Hepatocyte (in vitro differentiated cells): Measurements from ENCODE around the gene SNX12. TPM values are rescaled to one million over a fixed set of nuclear protein-coding genes. Genes with fewer than 3 reads are reported as not detected.

Source experiments
- DNase-seq: peaks from one replicate; pipeline ENCODE4 v3.0.0-alpha.2; 2016; ENCODE audit warnings: low spot score
- H2AFZ ChIP-seq: fragments of 200-600 bp; sonication (generic); 2 replicates; pipeline ENCODE4 v1.6.0; 2016; ENCODE audit warnings: antibody characterized with exemption, mild to moderate bottlenecking
- H3K27ac ChIP-seq: fragments of 200-600 bp; sonication (generic); 2 replicates; pipeline ENCODE4 v1.5.1; 2016; ENCODE audit warnings: mild to moderate bottlenecking
- H3K27me3 ChIP-seq: fragments of 200-600 bp; sonication (generic); 2 replicates; pipeline ENCODE4 v1.6.1; 2016
- H3K36me3 ChIP-seq: fragments of 200-600 bp; sonication (generic); replicated peaks from 2 replicates; pipeline ENCODE4 v1.5.1; 2016; ENCODE audit warnings: low read depth; ENCODE audit not compliant: insufficient read depth
- H3K4me1 ChIP-seq: fragments of 200-600 bp; sonication (generic); 2 replicates; pipeline ENCODE4 v1.5.1; 2016; ENCODE audit warnings: mild to moderate bottlenecking, moderate library complexity; ENCODE audit not compliant: insufficient read depth
- H3K4me2 ChIP-seq: fragments of 200-600 bp; sonication (generic); 2 replicates; pipeline ENCODE4 v1.6.0; 2016
- H3K4me3 ChIP-seq: fragments of 200-600 bp; sonication (generic); 2 replicates; pipeline ENCODE4 v1.5.1; 2016; ENCODE audit warnings: mild to moderate bottlenecking
- H3K79me2 ChIP-seq: fragments of 200-600 bp; sonication (generic); 2 replicates; pipeline ENCODE4 v1.6.0; 2017; ENCODE audit warnings: mild to moderate bottlenecking
- H3K9me2 ChIP-seq: fragments of 200-600 bp; sonication (generic); replicated peaks from 2 replicates; pipeline ENCODE4 v1.6.0; 2017; ENCODE audit warnings: mild to moderate bottlenecking; ENCODE audit not compliant: insufficient read depth
- H3K9me3 ChIP-seq: fragments of 200-600 bp; sonication (generic); 2 replicates; pipeline ENCODE4 v1.5.1; 2016; ENCODE audit warnings: low read depth, mild to moderate bottlenecking
- H4K20me1 ChIP-seq: fragments of 200-600 bp; sonication (generic); 2 replicates; pipeline ENCODE4 v1.6.0; 2016; ENCODE audit warnings: mild to moderate bottlenecking; ENCODE audit not compliant: insufficient read depth, poor library complexity, severe bottlenecking
- CTCF ChIP-seq: fragments of 200-600 bp; sonication (generic); IDR thresholded peaks from 2 replicates; pipeline ENCODE4 v1.5.1; 2016; ENCODE audit warnings: antibody characterized with exemption, mild to moderate bottlenecking; ENCODE audit not compliant: poor library complexity
- EZH2 ChIP-seq: fragments of 200-600 bp; sonication (generic); IDR thresholded peaks from 2 replicates; pipeline ENCODE4 v1.6.1; 2016; ENCODE audit warnings: antibody characterized with exemption, mild to moderate bottlenecking, borderline replicate concordance
- EZH2phosphoT487 ChIP-seq: fragments of 200-600 bp; sonication (generic); IDR thresholded peaks from one replicate; pipeline ENCODE4 v1.6.1; 2018; ENCODE audit warnings: antibody characterized with exemption, mild to moderate bottlenecking, low read depth, moderate library complexity; ENCODE audit not compliant: unreplicated experiment, severe bottlenecking
- WGBS: methylation state at CpG from one replicate; pipeline ENCODE4 v1.1.6; 2016; ENCODE audit warnings: low lambda C conversion rate; ENCODE audit errors: missing lambda C conversion rate; 5-methylcytosine and 5-hydroxymethylcytosine counted together
- polyA plus RNA-seq: library from polyadenylated mRNA; unstranded; fragments of >200 nt; fragmentation: Nextera tagmentation; extraction: Ambion mirVana; gene quantifications from 2 replicates; pipeline ENCODE4 v1.2.1, GENCODE V29; 2016
- total RNA-seq: library from RNA; depleted of rRNA; stranded (reverse); fragments of >200 nt; gene quantifications from 2 replicates; pipeline ENCODE4 v1.2.3, GENCODE V29; 2014

The SNX12 gene
- total and polyA plus RNA-seq, 2 experiments from 2014 or later = 8.3 to 68.8 TPM

DNA sequence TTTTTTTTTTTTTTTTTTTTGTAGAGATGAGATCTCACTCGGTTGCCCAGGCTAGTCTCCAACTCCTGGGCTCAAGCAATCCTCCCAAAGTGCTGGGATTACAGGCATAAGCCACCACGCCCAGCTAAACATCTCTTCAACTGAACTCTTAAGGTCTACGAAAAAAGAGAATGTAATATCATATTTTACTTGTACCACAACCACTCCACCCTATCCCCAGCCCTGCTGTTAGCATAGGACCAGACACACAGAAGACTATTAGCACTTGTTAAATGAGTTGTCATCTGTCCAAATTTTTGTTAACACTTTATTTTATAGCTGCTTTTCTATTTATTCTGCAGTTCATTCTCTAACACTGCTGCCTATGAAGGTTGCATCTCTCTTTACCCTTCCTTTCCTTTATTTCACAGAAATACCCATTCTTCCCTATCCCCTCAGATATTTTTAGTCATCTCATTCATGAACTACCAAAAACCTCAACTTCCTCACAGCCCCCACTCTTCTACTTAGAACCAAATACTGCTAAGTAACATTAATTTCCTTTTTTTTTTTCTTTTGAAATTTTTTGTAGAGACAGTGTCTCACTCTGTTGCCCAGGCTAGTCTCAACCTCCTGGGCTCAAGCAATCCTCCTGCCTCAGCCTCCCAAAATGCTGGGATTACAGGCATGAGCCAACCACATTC, 10.1 kb downstream of the SNX12 start:
- H3K9me3 ChIP-seq = no peaks in the 10 kb centered on the region
- no peaks in the 10 kb centered on the region for H3K4me1 ChIP-seq
- H3K4me3 ChIP-seq = no peak overlapping the region
- TF ChIP-seq EZH2phosphoT487 (no peak), EZH2 (no peak), CTCF (no peak)
- no peaks in the 10 kb centered on the region for H3K36me3 ChIP-seq
- no peak overlapping the region for H3K4me2 ChIP-seq
- H2AFZ ChIP-seq = no peak overlapping the region
- H3K27me3 ChIP-seq = no peaks in the 10 kb centered on the region
- H3K27ac ChIP-seq = no peak overlapping the region
- DNase-seq = no peak
- no peaks in the 10 kb centered on the region for H4K20me1 ChIP-seq
- H3K79me2 ChIP-seq = peaks cover 4% of the 10 kb centered on the region
- no peaks in the 10 kb centered on the region for H3K9me2 ChIP-seq
- WGBS = 75% methylated on average over 2 of the region's 3 CpGs

GRCh38 chrX:71056867-71057266, 11.3 kb downstream of the SNX12 start:
- H3K9me2 ChIP-seq = no peaks in the 10 kb centered on the region
- no peak overlapping the region for H3K27ac ChIP-seq
- H3K4me3 ChIP-seq = no peak overlapping the region
- no peaks in the 10 kb centered on the region for H3K27me3 ChIP-seq
- H4K20me1 ChIP-seq = no peaks in the 10 kb centered on the region
- no peak overlapping the region for H3K4me2 ChIP-seq
- H3K79me2 ChIP-seq = no peaks in the 10 kb centered on the region
- DNase-seq = no peak
- no peaks in the 10 kb centered on the region for H3K9me3 ChIP-seq
- no peak overlapping the region for H2AFZ ChIP-seq
- H3K36me3 ChIP-seq = no peaks in the 10 kb centered on the region
- TF ChIP-seq EZH2phosphoT487 (no peak), CTCF (no peak), EZH2 (no peak)
- H3K4me1 ChIP-seq = no peaks in the 10 kb centered on the region

DNA sequence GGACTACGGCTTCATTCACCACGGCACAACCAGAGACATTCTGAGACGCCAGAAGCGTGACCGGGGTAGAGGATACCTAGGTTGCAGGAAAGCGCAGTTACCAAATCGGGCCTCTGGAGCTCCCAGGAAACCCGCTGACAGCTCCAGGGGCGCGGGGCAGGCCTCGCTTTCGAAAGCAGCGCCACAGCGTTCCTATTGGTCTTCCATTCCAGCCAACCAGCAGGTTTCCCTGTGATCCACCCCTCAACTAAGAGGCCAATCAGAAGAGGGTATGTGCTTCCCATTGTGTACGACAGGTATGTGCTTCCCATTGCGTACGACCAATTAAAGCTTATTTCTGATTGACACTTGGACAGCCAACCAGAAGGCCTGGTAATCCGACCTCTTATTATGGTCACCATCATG, 14.9 kb downstream of the SNX12 start:
- Histone ChIP-seq H3K4me1 (no peaks in the 10 kb centered on the region), H3K79me2 (no peaks in the 10 kb centered on the region), H3K27me3 (no peaks in the 10 kb centered on the region), H3K36me3 (no peaks in the 10 kb centered on the region), H3K4me3 (no peak overlapping the region), H3K9me2 (no peaks in the 10 kb centered on the region), H2AFZ (no peak overlapping the region), H4K20me1 (no peaks in the 10 kb centered on the region), H3K4me2 (peak overlapping the region; percentile 46), H3K9me3 (no peaks in the 10 kb centered on the region), H3K27ac (no peak overlapping the region)
- TF ChIP-seq CTCF (no peak), EZH2 (no peak), EZH2phosphoT487 (no peak)
- 63% methylated on average over 18 of the region's 18 CpGs for WGBS
- peak; percentile 11 for DNase-seq
